Endothelial cell of umbilical vein (primary cell): Measurements from ENCODE around the gene CTDP1. TPM values are rescaled to one million over a fixed set of nuclear protein-coding genes. Genes with fewer than 3 reads are reported as not detected.

Source experiments
- BruUV-seq: library from RNA; stranded (reverse); fragments of 400-500 nt; replicated peaks from 2 replicates; lab custom pipeline; 2021; lab: Mats Ljungman, UMichigan
- CTCF ChIA-PET: fragments of 300-600, 350-600 bp; sonication (Branson Sonifier 250); formaldehyde crosslinking; loops from one replicate; lab custom pipeline; 2021; ENCODE audit warnings: antibody characterized with exemption, inconsistent platforms; lab: Charles Lee
- POLR2A ChIA-PET: fragments of 300-600, 350-600 bp; sonication (Branson Sonifier 250); formaldehyde crosslinking; loops from one replicate; lab custom pipeline; 2021; ENCODE audit warnings: antibody characterized with exemption, inconsistent platforms; lab: Charles Lee
- DNase-seq: peaks from one replicate; pipeline ENCODE4 v3.0.0-alpha.2; 2011; ENCODE audit warnings: low read depth, low spot score
- FAIRE-seq: peaks from 2 replicates; lab custom pipeline; 2011; peaks lifted over from hg19 to GRCh38; lab: Jason Lieb, UNC
- H2AFZ ChIP-seq: 2 replicates; pipeline ENCODE4 v1.6.0; 2012; ENCODE audit warnings: low read depth, low read length, control low read depth, inconsistent platforms
- H3K27ac ChIP-seq: 2 replicates; pipeline ENCODE4 v1.5.1; 2011; ENCODE audit warnings: low read depth, mild to moderate bottlenecking, control low read depth, low read length, moderate library complexity; ENCODE audit not compliant: insufficient read depth
- H3K27me3 ChIP-seq, 2 experiments: 2 replicates each; pipeline versions ENCODE4 v1.6.0 to v1.6.1; 2011; ENCODE audit warnings: low read length in 2 of 2, mixed read lengths in 1 of 2; ENCODE audit not compliant: control insufficient read depth in 2 of 2, insufficient read depth in 2 of 2
- H3K36me3 ChIP-seq, 2 experiments: 2 replicates in 1 of 2; 3 replicates in 1 of 2; pipeline ENCODE4 v1.5.1; 2011; ENCODE audit warnings: low read length in 2 of 2, mild to moderate bottlenecking in 1 of 2, moderate library complexity in 1 of 2; ENCODE audit not compliant: control insufficient read depth in 2 of 2, insufficient read depth in 2 of 2; ENCODE audit errors: extremely low read depth in 1 of 2
- H3K4me1 ChIP-seq: 3 replicates; pipeline ENCODE4 v1.5.1; 2011; ENCODE audit warnings: mild to moderate bottlenecking, low read length; ENCODE audit not compliant: control insufficient read depth, insufficient read depth; ENCODE audit errors: extremely low read depth
- H3K4me2 ChIP-seq: 2 replicates; pipeline ENCODE4 v1.6.1; 2011; ENCODE audit warnings: low read length, control low read depth, mixed read lengths; ENCODE audit not compliant: insufficient read depth
- H3K4me3 ChIP-seq, 3 experiments: fragments of 200-600 bp in 1 of 3; sonication (generic), shearing (Covaris generic) in 1 of 3; replicated peaks in 1 of 3; 2 replicates each; pipeline ENCODE4 v1.5.1; 2011 to 2016; ENCODE audit warnings: control low read depth in 3 of 3, low read length in 3 of 3, mild to moderate bottlenecking in 2 of 3, inconsistent platforms in 1 of 3, low read depth in 1 of 3, moderate library complexity in 1 of 3; ENCODE audit not compliant: insufficient read depth in 1 of 3
- H3K79me2 ChIP-seq: 2 replicates; pipeline ENCODE4 v1.6.0; 2012; ENCODE audit warnings: low read length, inconsistent platforms; ENCODE audit not compliant: control insufficient read depth, insufficient read depth
- H3K9ac ChIP-seq: replicated peaks from 2 replicates; pipeline ENCODE3; 2011; ENCODE audit warnings: low read length, control low read depth; ENCODE audit not compliant: insufficient read depth; ENCODE audit errors: extremely low read depth
- H3K9me1 ChIP-seq: replicated peaks from 3 replicates; pipeline ENCODE4 v1.6.0; 2011; ENCODE audit warnings: mild to moderate bottlenecking, low read length; ENCODE audit not compliant: control insufficient read depth, insufficient read depth; ENCODE audit errors: extremely low read depth
- H3K9me3 ChIP-seq: replicated peaks from 2 replicates; pipeline ENCODE4 v1.5.1; 2012; ENCODE audit warnings: low read length, inconsistent platforms; ENCODE audit not compliant: control insufficient read depth, insufficient read depth
- H4K20me1 ChIP-seq: replicated peaks from 2 replicates; pipeline ENCODE3; 2011; ENCODE audit warnings: mild to moderate bottlenecking, low read length; ENCODE audit not compliant: control insufficient read depth, insufficient read depth; ENCODE audit errors: extremely low read depth
- CTCF ChIP-seq, 2 donors: IDR thresholded peaks; 1 replicate in 1 of 2; 2 replicates in 1 of 2; pipeline ENCODE4 v1.5.1; 2011; ENCODE audit warnings: low read length in 2 of 2, mild to moderate bottlenecking in 2 of 2, moderate library complexity in 2 of 2, control low read depth in 1 of 2, inconsistent platforms in 1 of 2, low read depth in 1 of 2; ENCODE audit not compliant: insufficient read depth in 1 of 2; ENCODE audit errors: extremely low read depth in 1 of 2
- EZH2 ChIP-seq: IDR thresholded peaks from 2 replicates; pipeline ENCODE4 v1.6.1; 2012; ENCODE audit warnings: borderline replicate concordance, low read depth, mild to moderate bottlenecking, moderate library complexity, low read length, inconsistent platforms; ENCODE audit not compliant: severe bottlenecking
- FOS ChIP-seq: IDR thresholded peaks from 2 replicates; pipeline ENCODE4 v1.6.1; 2011; ENCODE audit warnings: mild to moderate bottlenecking, low read length, moderate library complexity, borderline replicate concordance; ENCODE audit not compliant: insufficient read depth
- GATA2 ChIP-seq: IDR thresholded peaks from 2 replicates; pipeline ENCODE4 v1.7.0; 2011; ENCODE audit warnings: low read depth, mild to moderate bottlenecking, moderate library complexity, mixed read lengths, low read length; ENCODE audit not compliant: insufficient read length, insufficient read depth
- JUN ChIP-seq: IDR thresholded peaks from 2 replicates; pipeline ENCODE4 v1.6.1; 2011; ENCODE audit warnings: borderline replicate concordance, low read depth; ENCODE audit not compliant: insufficient read length, insufficient read depth
- MAX ChIP-seq: IDR thresholded peaks from 2 replicates; pipeline ENCODE4 v1.6.1; 2011; ENCODE audit not compliant: insufficient read depth, insufficient read length
- MYC ChIP-seq: IDR thresholded peaks from one replicate; pipeline ENCODE4 v1.6.1; 2011; ENCODE audit warnings: mild to moderate bottlenecking, low read depth, low read length
- POLR2A ChIP-seq: IDR thresholded peaks from 2 replicates; pipeline ENCODE4 v1.6.1; 2012; ENCODE audit warnings: low read depth, mild to moderate bottlenecking, control low read depth, low read length
- POLR2AphosphoS5 ChIP-seq: IDR thresholded peaks from 2 replicates; pipeline ENCODE4 v1.6.1; 2012; ENCODE audit warnings: low read depth, mild to moderate bottlenecking, control low read depth, low read length, moderate library complexity; ENCODE audit not compliant: insufficient read depth
- dilution Hi-C: fragments of 300-500 bp; cut with MboI; formaldehyde crosslinking; loops from one replicate; pipeline ENCODE4 v1.15.0; 2019; ENCODE audit warnings: low sequenced_read_pairs; ENCODE audit not compliant: extremely low pct_ligation_motif_present
- intact Hi-C: fragments of 100-400 bp; cut with micrococcal nuclease; formaldehyde crosslinking; loops from one replicate; pipeline ENCODE4 v1.10.0; 2022
- polyA plus RNA-seq, 4 experiments: library from polyadenylated mRNA; depleted of rRNA in 3 of 4; stranded (reverse) in 3 of 4; unstranded in 1 of 4; fragments of >200 nt; gene quantifications; 2 replicates each; pipeline versions ENCODE4 v1.2.1 to v1.2.3, GENCODE V29; 2011 to 2012; ENCODE audit warnings: missing spikeins in 1 of 4
- total RNA-seq: library from RNA; stranded (reverse); gene quantifications from 2 replicates; pipeline ENCODE4 v1.2.3, GENCODE V29; 2021

Gene CTDP1
- total and polyA plus RNA-seq, 2 donors (not counting 3 experiments of a cell fraction or from before 2014, with no cell fraction given), result 15.3 to 27.6 TPM

DNA sequence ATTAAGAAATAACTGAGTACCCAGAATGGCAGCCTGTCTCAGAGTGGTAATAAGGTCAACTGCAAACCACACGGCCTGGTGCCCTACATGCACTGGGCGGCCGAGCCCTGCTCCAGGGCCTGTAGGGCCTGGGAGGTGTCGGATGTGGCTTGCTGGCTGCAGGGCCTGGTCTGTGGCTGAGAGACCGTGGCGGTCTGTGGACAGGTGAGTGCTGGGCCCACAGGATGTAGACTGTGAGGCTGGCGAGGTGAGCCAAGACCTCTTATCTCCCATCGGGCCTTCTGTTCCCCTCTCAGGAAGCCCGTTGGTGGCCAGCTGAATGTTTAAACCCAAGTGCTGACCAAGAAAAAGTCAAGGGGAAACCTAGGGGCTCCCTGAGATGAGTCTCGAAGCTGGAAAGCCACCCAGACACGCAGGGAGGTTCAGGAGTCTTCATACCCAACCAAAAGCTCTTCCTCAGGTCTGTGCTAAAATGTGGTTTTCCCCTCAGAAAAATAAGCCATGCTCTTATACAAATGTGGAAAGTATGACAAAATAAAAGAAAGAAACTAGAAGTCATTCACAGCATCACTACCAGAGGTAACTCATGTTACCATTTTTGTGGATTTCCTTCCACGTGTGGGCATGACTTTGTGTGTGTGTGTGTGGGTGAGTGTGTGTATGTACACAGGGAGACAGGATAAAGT, 47.7 kb upstream of the CTDP1 start:
- CTCF ChIA-PET, result no interaction called here
- intact Hi-C loops, result no loop called here
- POLR2A ChIA-PET, result no interaction called here
- Histone ChIP-seq H3K4me1 (no peaks in the 10 kb centered on the region), H3K9me1 (no peaks in the 10 kb centered on the region), H2AFZ (no peak overlapping the region), H3K4me2 (no peak overlapping the region), H3K9me3 (no peaks in the 10 kb centered on the region), H4K20me1 (no peaks in the 10 kb centered on the region), H3K4me3 (no peak overlapping the region), H3K27ac (no peak overlapping the region), H3K36me3 (no peaks in the 10 kb centered on the region), H3K79me2 (no peaks in the 10 kb centered on the region), H3K27me3 (no peaks in the 10 kb centered on the region), H3K9ac (no peak overlapping the region)
- dilution Hi-C loops, result no loop called here
- TF ChIP-seq FOS, result no peak
- no peak for TF ChIP-seq MYC
- no peak for TF ChIP-seq POLR2A
- TF ChIP-seq POLR2AphosphoS5, result no peak
- no peak for TF ChIP-seq JUN
- TF ChIP-seq GATA2, result no peak
- TF ChIP-seq MAX, result no peak
- TF ChIP-seq CTCF (IDR thresholded peaks at IDR 0.05; ENCODE audit: extremely low read depth in 1 of 2, insufficient read depth in 1 of 2, low read depth in 1 of 2, low read length in 2 of 2), result no peak
- TF ChIP-seq EZH2, result no peak
- no TSS peak for BruUV-seq
- no peak for FAIRE-seq
- DNase-seq, result no peak
